HG03060 (cell line): ENCODE data around the gene PDE3A.
"Not testable (repeated sequence)": the region's sequence is repeated elsewhere in the genome, so short reads cannot be mapped to it uniquely, and the experiment has no call there.

Source experiments
- ATAC-seq: cut with Tn5 transposase; IDR thresholded peaks from one replicate; pipeline ENCODE4 v1.9.1; 2021; ENCODE audit warnings: low read depth, moderate number of reproducible peaks; ENCODE audit not compliant: unreplicated experiment

PDE3A gene

GRCh38 chr12:20527417-20528163 is 159.3 kb downstream of the PDE3A start:
- ATAC-seq, result no peak

GRCh38 chr12:20528208-20528607 is 159.9 kb downstream of the PDE3A start:
- no peak for ATAC-seq

- no peak for ATAC-seq
Observed at GRCh38 chr12:20546267-20546666, 177.9 kb downstream of the PDE3A start.

- ATAC-seq, result no peak
Observed at GRCh38 chr12:20547816-20548575, 179.7 kb downstream of the PDE3A start.

GRCh38 chr12:20548611-20549010 is 180.3 kb downstream of the PDE3A start:
- ATAC-seq, result no peak

- ATAC-seq, result no peak
Observed at GRCh38 chr12:20549108-20549719, 180.9 kb downstream of the PDE3A start.

GRCh38 chr12:20551742-20552442 is 183.6 kb downstream of the PDE3A start:
- ATAC-seq, result not testable (repeated sequence)

GRCh38 chr12:20552586-20552985 is 184.2 kb downstream of the PDE3A start:
- ATAC-seq, result not testable (repeated sequence)

GRCh38 chr12:20555015-20555414 is 186.7 kb downstream of the PDE3A start:
- ATAC-seq, result no peak

GRCh38 chr12:20555771-20556170 is 187.4 kb downstream of the PDE3A start:
- ATAC-seq, result no peak

GRCh38 chr12:20557096-20557495 is 188.8 kb downstream of the PDE3A start:
- ATAC-seq, result no peak

GRCh38 chr12:20560935-20561334 is 192.6 kb downstream of the PDE3A start:
- no peak for ATAC-seq

GRCh38 chr12:20561871-20562270 is 193.5 kb downstream of the PDE3A start:
- ATAC-seq, result no peak

- ATAC-seq, result no peak
Observed at GRCh38 chr12:20567413-20567812, 199.1 kb downstream of the PDE3A start.

GRCh38 chr12:20572451-20572850 is 204.1 kb downstream of the PDE3A start:
- no peak for ATAC-seq

GRCh38 chr12:20576528-20576927 is 208.2 kb downstream of the PDE3A start:
- ATAC-seq, result no peak

GRCh38 chr12:20577054-20577453 is 208.7 kb downstream of the PDE3A start:
- no peak for ATAC-seq

- ATAC-seq, result no peak
Observed at GRCh38 chr12:20578142-20578541, 209.8 kb downstream of the PDE3A start.

- no peak for ATAC-seq
Observed at GRCh38 chr12:20585055-20585625, 216.8 kb downstream of the PDE3A start.

- no peak for ATAC-seq
Observed at GRCh38 chr12:20585913-20586312, 217.6 kb downstream of the PDE3A start.

GRCh38 chr12:20588042-20588441 is 219.7 kb downstream of the PDE3A start:
- no peak for ATAC-seq
